ENCODE data around the gene RAD51B. TPM values are rescaled to one million over a fixed set of nuclear protein-coding genes. Genes with fewer than 3 reads are reported as not detected.

Gene RAD51B
- total RNA-seq, 1 experiment from 2014 or later: 20.0 TPM

DNA sequence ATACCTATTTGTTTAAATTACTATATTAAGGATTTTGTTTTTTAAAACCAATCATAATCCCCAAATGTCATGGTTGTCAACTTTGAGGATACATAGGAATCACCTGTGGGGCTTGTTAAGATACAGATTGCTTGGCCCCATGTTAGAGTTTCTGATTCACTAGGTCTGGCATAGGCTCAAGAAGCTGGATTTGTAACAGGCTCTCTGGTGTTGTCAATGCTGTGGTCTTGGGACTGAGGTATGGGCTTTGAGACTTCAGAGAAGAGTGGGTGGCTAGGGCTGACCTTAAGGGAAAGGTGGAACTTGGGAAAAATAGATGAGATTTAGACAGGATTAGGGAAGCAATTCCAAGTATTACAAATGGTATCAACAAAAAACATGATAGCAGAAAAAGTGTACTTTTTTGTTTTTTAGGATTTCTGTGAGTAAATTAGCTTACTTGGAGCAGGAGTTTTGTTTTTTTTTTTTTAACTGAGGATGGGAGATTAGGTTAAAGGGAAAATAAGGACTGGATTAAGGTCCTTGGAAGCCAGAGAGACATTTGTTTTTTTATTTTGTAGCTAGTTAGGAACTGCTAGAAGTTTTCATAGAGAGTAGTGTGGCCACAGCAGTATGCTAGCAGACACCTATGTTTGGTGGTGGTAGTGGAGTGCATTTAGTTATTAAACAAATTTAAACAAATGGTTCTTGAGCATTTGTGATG lies 88.6 kb downstream of the RAD51B start:
- Histone ChIP-seq H2AFZ (ENCODE audit: low read depth, low read length, poor library complexity, severe bottlenecking) (no peak overlapping the region), H3K27me3 (ENCODE audit: insufficient read depth, low read length) (no peaks in the 10 kb centered on the region), H3K4me3 (replicated peaks in 1 of 2; ENCODE audit: low read depth in 1 of 2, low read length in 2 of 2) (no peak overlapping the region), H3K9ac (ENCODE audit: low read length) (no peak overlapping the region), H3K27ac (ENCODE audit: low read depth, low read length) (no peak overlapping the region), H3K36me3 (ENCODE audit: control insufficient read depth in 1 of 2, insufficient read depth in 2 of 2, low read length in 2 of 2) (no peaks in the 10 kb centered on the region), H3K79me2 (ENCODE audit: insufficient read depth, low read length) (no peaks in the 10 kb centered on the region), H3K4me1 (ENCODE audit: control insufficient read depth in 1 of 2, insufficient read depth in 2 of 2, low read length in 2 of 2) (no peaks in the 10 kb centered on the region), H3K4me2 (ENCODE audit: low read length) (no peak overlapping the region), H3K9me2 (ENCODE audit: insufficient read depth) (no peaks in the 10 kb centered on the region), H4K20me1 (ENCODE audit: insufficient read depth) (no peaks in the 10 kb centered on the region), H3K9me3 (ENCODE audit: control insufficient read depth in 1 of 2, insufficient read depth in 1 of 2, low read depth in 1 of 2, low read length in 2 of 2) (peaks cover 0 to 5% of the 10 kb centered on the region in 2 experiments; a peak in 1 of 4 replicates)
- TF ChIP-seq CEBPB (IDR thresholded peaks at IDR 0.05; ENCODE audit: low read depth): no peak
- TF ChIP-seq, protein P1, sequence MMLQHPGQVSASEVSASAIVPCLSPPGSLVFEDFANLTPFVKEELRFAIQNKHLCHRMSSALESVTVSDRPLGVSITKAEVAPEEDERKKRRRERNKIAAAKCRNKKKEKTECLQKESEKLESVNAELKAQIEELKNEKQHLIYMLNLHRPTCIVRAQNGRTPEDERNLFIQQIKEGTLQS (IDR thresholded peaks at IDR 0.05): no peak
- no TSS peak for BruUV-seq (replicated peaks)
- ChIA-PET POLR2A (no interaction called here), RAD21 (ENCODE audit: low non-redundant PET in 1 of 2, low total read pairs in 2 of 2, uncharacterized antibody in 2 of 2, unreplicated experiment in 2 of 2) (no interaction called here), CTCF (interaction anchor here (0.9 kb wide), 1 partner anchor 26 kb away, joined by 3 read pairs; no protein-coding TSS in a partner anchor)
- DNase-seq (ENCODE audit: low read depth, low spot score) (no peak), ATAC-seq (no peak)
- intact Hi-C loops (cut with micrococcal nuclease): no loop called here

DNA sequence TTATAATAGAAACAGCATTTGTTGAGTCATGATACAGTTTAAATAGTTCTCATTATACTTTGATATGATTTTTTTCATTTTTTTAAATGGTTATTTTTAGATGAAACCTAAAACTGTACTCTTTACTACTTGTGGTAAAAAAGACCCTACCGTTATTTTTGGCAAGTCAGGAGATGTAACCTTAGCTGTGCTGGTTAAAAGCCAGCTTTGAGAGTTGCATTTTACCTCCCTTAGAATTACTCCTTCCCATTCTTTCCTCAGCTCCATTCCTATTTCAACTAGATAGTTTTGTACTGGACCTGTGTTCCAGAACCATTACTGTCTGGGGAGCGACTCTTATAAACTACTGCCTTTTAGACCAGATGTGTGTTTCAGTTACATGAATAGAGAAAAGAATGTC lies 92.0 kb downstream of the RAD51B start:
- no peak overlapping the region for H3K9ac ChIP-seq (ENCODE audit: low read length)
- no peaks in the 10 kb centered on the region for H3K79me2 ChIP-seq (ENCODE audit: insufficient read depth, low read length)
- POLR2A ChIA-PET: no interaction called here
- BruUV-seq (replicated peaks): no TSS peak
- no peaks in the 10 kb centered on the region for H3K9me3 ChIP-seq (ENCODE audit: control insufficient read depth in 1 of 2, insufficient read depth in 1 of 2, low read depth in 1 of 2, low read length in 2 of 2)
- no peaks in the 10 kb centered on the region for H3K9me2 ChIP-seq (ENCODE audit: insufficient read depth)
- no peak for DNase-seq (ENCODE audit: low read depth, low spot score)
- H3K4me1 ChIP-seq (ENCODE audit: control insufficient read depth in 1 of 2, insufficient read depth in 2 of 2, low read length in 2 of 2): no peaks in the 10 kb centered on the region
- H3K36me3 ChIP-seq (ENCODE audit: control insufficient read depth in 1 of 2, insufficient read depth in 2 of 2, low read length in 2 of 2): no peaks in the 10 kb centered on the region
- H3K27me3 ChIP-seq (ENCODE audit: insufficient read depth, low read length): no peaks in the 10 kb centered on the region
- TF ChIP-seq ZFX (IDR thresholded peaks at IDR 0.05) (no peak), EZH2phosphoT487 (IDR thresholded peaks at IDR 0.05; ENCODE audit: borderline replicate concordance) (no peak), EZH2 (IDR thresholded peaks at IDR 0.05) (no peak), POLR2AphosphoS5 (IDR thresholded peaks at IDR 0.05; ENCODE audit: low read depth, low read length) (no peak), JUND (IDR thresholded peaks at IDR 0.05) (no peak)
- TF ChIP-seq, protein P1 (IDR thresholded peaks at IDR 0.05): no peak
- TF ChIP-seq, protein P2, sequence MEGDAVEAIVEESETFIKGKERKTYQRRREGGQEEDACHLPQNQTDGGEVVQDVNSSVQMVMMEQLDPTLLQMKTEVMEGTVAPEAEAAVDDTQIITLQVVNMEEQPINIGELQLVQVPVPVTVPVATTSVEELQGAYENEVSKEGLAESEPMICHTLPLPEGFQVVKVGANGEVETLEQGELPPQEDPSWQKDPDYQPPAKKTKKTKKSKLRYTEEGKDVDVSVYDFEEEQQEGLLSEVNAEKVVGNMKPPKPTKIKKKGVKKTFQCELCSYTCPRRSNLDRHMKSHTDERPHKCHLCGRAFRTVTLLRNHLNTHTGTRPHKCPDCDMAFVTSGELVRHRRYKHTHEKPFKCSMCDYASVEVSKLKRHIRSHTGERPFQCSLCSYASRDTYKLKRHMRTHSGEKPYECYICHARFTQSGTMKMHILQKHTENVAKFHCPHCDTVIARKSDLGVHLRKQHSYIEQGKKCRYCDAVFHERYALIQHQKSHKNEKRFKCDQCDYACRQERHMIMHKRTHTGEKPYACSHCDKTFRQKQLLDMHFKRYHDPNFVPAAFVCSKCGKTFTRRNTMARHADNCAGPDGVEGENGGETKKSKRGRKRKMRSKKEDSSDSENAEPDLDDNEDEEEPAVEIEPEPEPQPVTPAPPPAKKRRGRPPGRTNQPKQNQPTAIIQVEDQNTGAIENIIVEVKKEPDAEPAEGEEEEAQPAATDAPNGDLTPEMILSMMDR (IDR thresholded peaks at IDR 0.05 in 2 of 3, conservative IDR thresholded peaks at IDR 0.05 in 1 of 3; ENCODE audit: borderline replicate concordance in 1 of 3, insufficient read depth in 1 of 3, low read depth in 2 of 3, low read length in 2 of 3): no peak
- intact Hi-C loops (cut with micrococcal nuclease): no loop called here
- H3K4me3 ChIP-seq (replicated peaks in 1 of 2; ENCODE audit: low read depth in 1 of 2, low read length in 2 of 2): no peak overlapping the region
- CTCF ChIA-PET: no interaction called here
- no peak overlapping the region for H3K27ac ChIP-seq (ENCODE audit: low read depth, low read length)
- RAD21 ChIA-PET (ENCODE audit: low non-redundant PET in 1 of 2, low total read pairs in 2 of 2, uncharacterized antibody in 2 of 2, unreplicated experiment in 2 of 2): no interaction called here
- ATAC-seq: no peak
- H4K20me1 ChIP-seq (ENCODE audit: insufficient read depth): no peaks in the 10 kb centered on the region
- no peak overlapping the region for H3K4me2 ChIP-seq (ENCODE audit: low read length)
- H2AFZ ChIP-seq (ENCODE audit: low read depth, low read length, poor library complexity, severe bottlenecking): no peak overlapping the region

Measured in HCT116 (cell line).